Stimulated activated CD4-positive, alpha-beta T cell treated with anti-CD3 and anti-CD28 coated beads, Interleukin-1b, Interleukin-23, amount 100 ng/mL, for 48 hours (primary cell): Measurements from ENCODE around the gene NFATC2.
"Not testable (repeated sequence)": the region's sequence is repeated elsewhere in the genome, so short reads cannot be mapped to it uniquely, and the experiment has no call there.

Experiments
- DNase-seq: peaks from one replicate; pipeline ENCODE4 v3.0.0-alpha.2; 2020

NFATC2 gene

GRCh38 chr20:51468636-51469035 is 73.9 kb downstream of the NFATC2 start:
- no peak for DNase-seq

GRCh38 chr20:51467956-51468626 is 74.4 kb downstream of the NFATC2 start:
- no peak for DNase-seq

GRCh38 chr20:51463998-51464397 is 78.5 kb downstream of the NFATC2 start:
- DNase-seq: no peak

- no peak for DNase-seq
Observed at GRCh38 chr20:51463560-51463959, 79.0 kb downstream of the NFATC2 start.

GRCh38 chr20:51462566-51463276 is 79.8 kb downstream of the NFATC2 start:
- no peak for DNase-seq

GRCh38 chr20:51461846-51462245 is 80.7 kb downstream of the NFATC2 start:
- DNase-seq: not testable (repeated sequence)

GRCh38 chr20:51461306-51461705 is 81.2 kb downstream of the NFATC2 start:
- no peak for DNase-seq

GRCh38 chr20:51460569-51461265 is 81.8 kb downstream of the NFATC2 start:
- DNase-seq: no peak

GRCh38 chr20:51460163-51460562 is 82.4 kb downstream of the NFATC2 start:
- no peak for DNase-seq

GRCh38 chr20:51458751-51459439 is 83.6 kb downstream of the NFATC2 start:
- no peak for DNase-seq

- no peak for DNase-seq
Observed at GRCh38 chr20:51457533-51457932, 85.0 kb downstream of the NFATC2 start.

- no peak for DNase-seq
Observed at GRCh38 chr20:51456511-51457509, 85.7 kb downstream of the NFATC2 start.

- no peak for DNase-seq
Observed at GRCh38 chr20:51454250-51454865, 88.2 kb downstream of the NFATC2 start.

GRCh38 chr20:51452734-51453365 is 89.7 kb downstream of the NFATC2 start:
- DNase-seq: no peak

- DNase-seq: no peak
Observed at GRCh38 chr20:51452091-51452613, 90.4 kb downstream of the NFATC2 start.

- no peak for DNase-seq
Observed at GRCh38 chr20:51451484-51451883, 91.0 kb downstream of the NFATC2 start.

GRCh38 chr20:51450984-51451383 is 91.5 kb downstream of the NFATC2 start:
- DNase-seq: no peak

- no peak for DNase-seq
Observed at GRCh38 chr20:51450221-51450712, 92.3 kb downstream of the NFATC2 start.

- no peak for DNase-seq
Observed at GRCh38 chr20:51449498-51450220, 92.9 kb downstream of the NFATC2 start.

GRCh38 chr20:51447765-51448148 is 94.8 kb downstream of the NFATC2 start:
- DNase-seq: no peak
